K562 (cell line): Measurements from ENCODE around the gene COL23A1. TPM values are rescaled to one million over a fixed set of nuclear protein-coding genes. Genes with fewer than 3 reads are reported as not detected.

Source experiments
- ATAC-seq: fragments of 200-7000 bp; cut with Tn5 transposase; 3 replicates; pipeline ENCODE4 v1.9.1; 2020; ENCODE audit warnings: moderate library complexity
- BruUV-seq: library from RNA; stranded (reverse); fragments of 400-500 nt; replicated peaks from 2 replicates; lab custom pipeline; 2021; lab: Mats Ljungman, UMichigan
- CTCF ChIA-PET: fragments of 300-600 bp; formaldehyde crosslinking; extraction: SDS; loops from one replicate; lab custom pipeline; 2021; ENCODE audit warnings: low intra/inter-chr PET ratio; lab: Yijun Ruan, JAX
- POLR2A ChIA-PET: fragments of 300-600, 350-650 bp; sonication (Branson Sonifier 250); formaldehyde crosslinking; extraction: SDS; loops from one replicate; lab custom pipeline; 2021; ENCODE audit warnings: antibody characterized with exemption, inconsistent platforms; lab: Yijun Ruan, JAX
- DNase-seq, 4 experiments: peaks; one replicate each; pipeline versions ENCODE4 v3.0.0 to v3.0.0-alpha.2; 2011 to 2018; ENCODE audit warnings: low spot score in 3 of 4, mixed read lengths in 3 of 4; ENCODE audit errors: extremely low read depth in 1 of 4
- FAIRE-seq: peaks from 2 replicates; lab custom pipeline; 2011; peaks lifted over from hg19 to GRCh38; lab: Jason Lieb, UNC
- H2AFZ ChIP-seq: 2 replicates; pipeline ENCODE4 v1.6.0; 2011; ENCODE audit warnings: low read depth, low read length, control low read depth, inconsistent platforms
- H3K27ac ChIP-seq: fragments of 200-600 bp; 3 replicates; pipeline ENCODE4 v1.8.0; 2011; ENCODE audit warnings: low read depth, mild to moderate bottlenecking, control low read depth, inconsistent platforms, low read length, moderate library complexity, mixed read lengths; ENCODE audit errors: extremely low read depth
- H3K27me3 ChIP-seq, 2 experiments: fragments of 300-600 bp in 1 of 2; 2 replicates in 1 of 2; 3 replicates in 1 of 2; pipeline versions ENCODE4 v1.6.0 to v1.8.0; 2011; ENCODE audit warnings: inconsistent platforms in 2 of 2, low read length in 2 of 2, mild to moderate bottlenecking in 1 of 2, mixed read lengths in 1 of 2, moderate library complexity in 1 of 2; ENCODE audit not compliant: control insufficient read depth in 2 of 2, insufficient read depth in 2 of 2
- H3K36me3 ChIP-seq: fragments of 300-600 bp; 3 replicates; pipeline ENCODE4 v1.8.0; 2011; ENCODE audit warnings: mild to moderate bottlenecking, low read length, inconsistent platforms; ENCODE audit not compliant: control insufficient read depth, insufficient read depth
- H3K4me1 ChIP-seq, 2 experiments: fragments of 200-600 bp in 1 of 2; replicated peaks in 1 of 2; 2 replicates in 1 of 2; 3 replicates in 1 of 2; pipeline versions ENCODE4 v1.5.1 to v1.8.0; 2011; ENCODE audit warnings: inconsistent platforms in 2 of 2, low read length in 2 of 2, mild to moderate bottlenecking in 1 of 2, mixed read lengths in 1 of 2, moderate library complexity in 1 of 2; ENCODE audit not compliant: control insufficient read depth in 2 of 2, insufficient read depth in 2 of 2
- H3K4me2 ChIP-seq: 2 replicates; pipeline ENCODE4 v1.6.1; 2011; ENCODE audit warnings: low read length, control low read depth, inconsistent platforms, mixed read lengths; ENCODE audit not compliant: insufficient read depth
- H3K4me3 ChIP-seq: fragments of 200-600 bp; sonication (generic), shearing (Covaris generic); 2 replicates; pipeline ENCODE4 v1.5.1; 2016; ENCODE audit warnings: control low read depth, inconsistent platforms
- H3K79me2 ChIP-seq: fragments of 200-600 bp; 3 replicates; pipeline ENCODE4 v1.8.0; 2011; ENCODE audit warnings: low read length, inconsistent platforms; ENCODE audit not compliant: control insufficient read depth, insufficient read depth
- H3K9ac ChIP-seq, 2 experiments: 2 replicates each; pipeline versions ENCODE4 v1.6.0 to v1.6.1; 2011; ENCODE audit warnings: low read depth in 2 of 2, low read length in 2 of 2, control low read depth in 1 of 2, inconsistent platforms in 1 of 2, mild to moderate bottlenecking in 1 of 2, mixed read lengths in 1 of 2; ENCODE audit not compliant: insufficient read depth in 1 of 2
- H3K9me1 ChIP-seq: one replicate; pipeline ENCODE4 v1.6.0; 2011; ENCODE audit warnings: inconsistent platforms, mild to moderate bottlenecking, low read length, moderate library complexity; ENCODE audit not compliant: control insufficient read depth, insufficient read depth
- H3K9me3 ChIP-seq: replicated peaks from 2 replicates; pipeline ENCODE4 v1.5.1; 2011; ENCODE audit warnings: low read depth, low read length, inconsistent platforms; ENCODE audit not compliant: control insufficient read depth, insufficient read depth
- H4K20me1 ChIP-seq: replicated peaks from 2 replicates; pipeline ENCODE4 v1.6.1; 2011; ENCODE audit warnings: low read length, inconsistent platforms, mixed read lengths; ENCODE audit not compliant: control insufficient read depth, insufficient read depth
- DACH1 ChIP-seq: fragments of 450-650 bp; IDR thresholded peaks from 2 replicates; pipeline ENCODE4 v1.6.1; 2018; ENCODE audit not compliant: partially characterized antibody
- E2F3 ChIP-seq: fragments of 250-450 bp; sonication (Bioruptor Pico); IDR thresholded peaks from 2 replicates; pipeline ENCODE4 v1.4.0; 2020; ENCODE audit warnings: mild to moderate bottlenecking
- FOXK1 ChIP-seq: sonication (generic); formaldehyde crosslinking; IDR thresholded peaks from 2 replicates; pipeline ENCODE4 v1.8.0; 2022; ENCODE audit warnings: missing genetic modification reagents, mild to moderate bottlenecking, borderline replicate concordance
- KDM2B ChIP-seq: fragments of 250-450 bp; sonication (Bioruptor Pico); IDR thresholded peaks from 2 replicates; pipeline ENCODE4 v1.8.0; 2021; ENCODE audit warnings: mild to moderate bottlenecking, moderate library complexity
- MAX ChIP-seq: sonication (generic); formaldehyde crosslinking; IDR thresholded peaks from 2 replicates; pipeline ENCODE4 v1.9.0; 2022; ENCODE audit warnings: mild to moderate bottlenecking, missing genetic modification reagents
- MITF ChIP-seq: IDR thresholded peaks from 2 replicates; pipeline ENCODE4 v1.6.1; 2014; ENCODE audit warnings: antibody characterized with exemption
- MTA1 ChIP-seq: fragments of 450-650 bp; IDR thresholded peaks from 2 replicates; pipeline ENCODE4 v1.6.1; 2017; ENCODE audit warnings: borderline replicate concordance
- NR1H2 ChIP-seq: sonication (generic); formaldehyde crosslinking; IDR thresholded peaks from 2 replicates; pipeline ENCODE4 v1.4.0; 2020; ENCODE audit warnings: mild to moderate bottlenecking, missing genetic modification reagents
- SRSF9 ChIP-seq: fragments of 200-400 bp; formaldehyde crosslinking; IDR thresholded peaks from 2 replicates; pipeline ENCODE4 v1.6.1; 2017; ENCODE audit warnings: low read depth, low read length, borderline replicate concordance
- STAT5B ChIP-seq: fragments of 250-450 bp; sonication (Bioruptor Pico); IDR thresholded peaks from 2 replicates; pipeline ENCODE4 v1.8.0; 2021; ENCODE audit warnings: mild to moderate bottlenecking, inconsistent platforms
- TBL1XR1 ChIP-seq, 2 experiments: IDR thresholded peaks; 2 replicates each; pipeline ENCODE4 v1.6.1; 2012; ENCODE audit warnings: improper control_type of control experiment in 2 of 2, low read length in 2 of 2, mild to moderate bottlenecking in 1 of 2
- XRCC3 ChIP-seq: fragments of 450-650 bp; IDR thresholded peaks from 2 replicates; pipeline ENCODE4 v1.6.1; 2017; ENCODE audit warnings: mild to moderate bottlenecking, moderate library complexity
- XRCC5 ChIP-seq: fragments of 200-400 bp; formaldehyde crosslinking; IDR thresholded peaks from 2 replicates; pipeline ENCODE4 v1.6.1; 2017; ENCODE audit warnings: low read depth, mild to moderate bottlenecking, low read length
- ZBED1 ChIP-seq: IDR thresholded peaks from 2 replicates; pipeline ENCODE4 v1.6.1; 2014
- whole genome bisulfite sequencing: fragments of 100-300 bp; shearing (Covaris generic); methylation state at CpG from one replicate; pipeline ENCODE4 v1.1.6; 2016; ENCODE audit warnings: low coverage, mixed read lengths; ENCODE audit not compliant: insufficient coverage; ENCODE audit errors: missing lambda C conversion rate; 5-methylcytosine and 5-hydroxymethylcytosine counted together
- in situ Hi-C: fragments of 300-500 bp; cut with MboI; formaldehyde crosslinking; loops from 4 replicates; pipeline ENCODE4 v1.15.0; 2018; ENCODE audit warnings: inconsistent platforms, mixed read lengths
- intact Hi-C: fragments of 100-400 bp; cut with micrococcal nuclease; formaldehyde crosslinking; loops from 2 replicates; pipeline ENCODE4 v1.14.2; 2022
- polyA plus RNA-seq, 8 experiments: library from polyadenylated mRNA; depleted of rRNA in 4 of 8; stranded (reverse) in 5 of 8; unstranded in 3 of 8; fragments of >200 nt; fragmentation: Nextera tagmentation in 2 of 8; fragmentation: Illumina TruSeq in 1 of 8; extraction: Ambion mirVana in 2 of 8; extraction: Trizol in 1 of 8; gene quantifications; 2 replicates each; pipeline versions ENCODE4 v1.2.1 to v1.2.3, GENCODE V29; 2011 to 2014; ENCODE audit warnings: inconsistent platforms in 1 of 8, missing spikeins in 1 of 8
- total RNA-seq, 7 experiments: library from RNA; depleted of rRNA in 6 of 7; stranded (reverse); fragments of >200 nt in 6 of 7; fragmentation: Illumina TruSeq in 2 of 7; extraction: Trizol in 2 of 7; gene quantifications; 2 replicates each; pipeline versions ENCODE4 v1.2.1 to v1.2.3, GENCODE V29; 2011 to 2021; ENCODE audit warnings: low replicate concordance in 1 of 7

COL23A1 gene
- total and polyA plus RNA-seq, 9 of the 15 experiments (the other 6 are each of a cell fraction or from before 2014, with no cell fraction given): 0.09 TPM; not detected in 8

- Histone ChIP-seq H3K4me1 (no peaks in the 10 kb centered on the region), H2AFZ (no peak overlapping the region), H3K9me3 (no peaks in the 10 kb centered on the region; the same call in 1 of the 2 replicates), H3K4me2 (no peak overlapping the region), H3K9me1 (no peaks in the 10 kb centered on the region), H3K27ac (no peak overlapping the region), H3K36me3 (no peaks in the 10 kb centered on the region), H3K27me3 (peaks cover 32 to 73% of the 10 kb centered on the region in 2 experiments), H3K79me2 (no peaks in the 10 kb centered on the region), H3K4me3 (no peak overlapping the region), H4K20me1 (0 out of 2 replicates have a peak, but pooled peaks cover 7% of the 10 kb centered on the region), H3K9ac (peak overlapping the region in 1 of 2 experiments; percentile 17; a peak in 1 of 4 replicates)
- in situ Hi-C loops (no loop called here), intact Hi-C loops (no loop called here)
- BruUV-seq: no TSS peak
- 1% methylated on average over 15 of the region's 15 CpGs for WGBS
- ChIA-PET CTCF (no interaction called here), POLR2A (interaction anchor here (0.7 kb wide), 1 partner anchor 290 kb away, joined by 3 read pairs; no protein-coding TSS in a partner anchor)
- DNase-seq (no peak), FAIRE-seq (no peak), ATAC-seq (no peak)
- TF ChIP-seq MTA1 (no peak), DACH1 (no peak), MITF (no peak), XRCC3 (no peak), NR1H2 (CRISPR knock-in tag) (no peak), XRCC5 (no peak), SRSF9 (no peak), E2F3 (CRISPR knock-in tag) (no peak), FOXK1 (CRISPR knock-in tag) (no peak), TBL1XR1 (IDR thresholded peaks at IDR 0.05; ENCODE audit: low read length in 2 of 2) (no peak), MAX (no peak), ZBED1 (no peak), KDM2B (CRISPR knock-in tag) (no peak), STAT5B (CRISPR knock-in tag) (no peak)
Observed at GRCh38 chr5:178341091-178341850, 248.9 kb downstream of the COL23A1 start.
